Neural progenitor cell (in vitro differentiated cells): Measurements from ENCODE around the gene VDAC2. TPM values are rescaled to one million over a fixed set of nuclear protein-coding genes. Genes with fewer than 3 reads are reported as not detected.
A peak's percentile ranks its signal among the peaks of the same experiment; 100 is the strongest.
"Not testable (repeated sequence)": the region's sequence is repeated elsewhere in the genome, so short reads cannot be mapped to it uniquely, and the experiment has no call there.

ENCODE experiments used
- DNase-seq: peaks from one replicate; pipeline ENCODE4 v3.0.0-alpha.2; 2016; ENCODE audit warnings: low spot score
- H2AFZ ChIP-seq: fragments of 200-600 bp; sonication (generic); replicated peaks from 2 replicates; pipeline ENCODE4 v1.6.1; 2016; ENCODE audit warnings: antibody characterized with exemption
- H3F3A ChIP-seq: fragments of 200-600 bp; sonication (generic); 2 replicates; pipeline ENCODE4 v1.6.1; 2016; ENCODE audit warnings: antibody characterized with exemption, low read depth
- H3K27ac ChIP-seq: fragments of 200-600 bp; sonication (generic); 2 replicates; pipeline ENCODE4 v1.5.1; 2016; ENCODE audit warnings: mild to moderate bottlenecking
- H3K27me3 ChIP-seq: fragments of 200-600 bp; sonication (generic); 2 replicates; pipeline ENCODE4 v1.6.1; 2016; ENCODE audit warnings: mild to moderate bottlenecking, moderate library complexity
- H3K36me3 ChIP-seq: fragments of 200-600 bp; sonication (generic); 2 replicates; pipeline ENCODE4 v1.5.1; 2016
- H3K4me1 ChIP-seq: fragments of 200-600 bp; sonication (generic); 2 replicates; pipeline ENCODE4 v1.6.1; 2016; ENCODE audit warnings: mixed run types
- H3K4me2 ChIP-seq: fragments of 200-600 bp; sonication (generic); 2 replicates; pipeline ENCODE4 v1.6.1; 2016
- H3K4me3 ChIP-seq: fragments of 200-600 bp; sonication (generic); 2 replicates; pipeline ENCODE4 v1.5.1; 2016
- H3K79me2 ChIP-seq: fragments of 200-600 bp; sonication (generic); 2 replicates; pipeline ENCODE4 v1.6.1; 2016; ENCODE audit warnings: low read depth
- H3K9ac ChIP-seq: fragments of 200-600 bp; sonication (generic); 2 replicates; pipeline ENCODE4 v1.6.1; 2016
- H3K9me3 ChIP-seq: fragments of 200-600 bp; sonication (generic); 2 replicates; pipeline ENCODE4 v1.5.1; 2016; ENCODE audit warnings: low read depth
- H4K20me1 ChIP-seq: fragments of 200-600 bp; sonication (generic); 2 replicates; pipeline ENCODE4 v1.6.1; 2016; ENCODE audit warnings: low read depth
- H3K27ac Mint-ChIP-seq: 3 replicates; pipeline ENCODE4 v1.8.0; 2021; ENCODE audit warnings: mixed read lengths
- H3K27me3 Mint-ChIP-seq: 2 replicates; pipeline ENCODE4 v1.8.0; 2022; ENCODE audit warnings: low read depth, mild to moderate bottlenecking, inconsistent platforms, moderate library complexity, mixed read lengths; ENCODE audit not compliant: insufficient read depth
- H3K36me3 Mint-ChIP-seq: 3 replicates; pipeline ENCODE4 v1.8.0; 2021; ENCODE audit warnings: mixed read lengths
- H3K4me1 Mint-ChIP-seq: 3 replicates; pipeline ENCODE4 v1.8.0; 2021; ENCODE audit warnings: mixed read lengths
- H3K4me3 Mint-ChIP-seq: 3 replicates; pipeline ENCODE4 v1.8.0; 2021; ENCODE audit warnings: mild to moderate bottlenecking, moderate library complexity, mixed read lengths
- H3K9me3 Mint-ChIP-seq: 3 replicates; pipeline ENCODE4 v1.8.0; 2020; ENCODE audit warnings: mixed read lengths
- CTCF ChIP-seq: fragments of 200-600 bp; sonication (generic); IDR thresholded peaks from 2 replicates; pipeline ENCODE4 v1.5.1; 2017; ENCODE audit warnings: antibody characterized with exemption, mild to moderate bottlenecking
- EZH2 ChIP-seq: fragments of 200-600 bp; sonication (generic); IDR thresholded peaks from 2 replicates; pipeline ENCODE4 v1.6.1; 2017; ENCODE audit warnings: antibody characterized with exemption, mild to moderate bottlenecking, moderate library complexity
- EZH2phosphoT487 ChIP-seq: fragments of 200-600 bp; sonication (generic); IDR thresholded peaks from 2 replicates; pipeline ENCODE4 v1.6.1; 2017; ENCODE audit warnings: antibody characterized with exemption
- total RNA-seq: library from RNA; depleted of rRNA; stranded (reverse); fragments of >200 nt; gene quantifications from 2 replicates; pipeline ENCODE4 v1.2.3, GENCODE V29; 2015; ENCODE audit warnings: low replicate concordance

Gene VDAC2
- total RNA-seq, 1 donor from 2014 or later: 341 TPM

GRCh38 chr10:75205908-75206307 is 4.7 kb upstream of the VDAC2 start:
- Histone ChIP-seq H3K79me2 (peaks cover 4% of the 10 kb centered on the region), H3K27ac (no peak overlapping the region), H3K4me1 (peaks cover 11% of the 10 kb centered on the region), H3F3A (peaks cover 9% of the 10 kb centered on the region), H3K9me3 (no peaks in the 10 kb centered on the region), H3K27me3 (no peaks in the 10 kb centered on the region), H3K9ac (no peak overlapping the region), H4K20me1 (peaks cover 1% of the 10 kb centered on the region), H2AFZ (no peak overlapping the region), H3K4me3 (no peak overlapping the region), H3K4me2 (no peak overlapping the region), H3K36me3 (no peaks in the 10 kb centered on the region)
- no peak for TF ChIP-seq EZH2phosphoT487
- no peak for TF ChIP-seq EZH2
- TF ChIP-seq CTCF: no peak
- Mint-ChIP-seq H3K4me1 (peaks cover 11% of the 10 kb centered on the region), H3K27me3 (peaks cover 4% of the 10 kb centered on the region), H3K27ac (no peak overlapping the region), H3K4me3 (no peak overlapping the region), H3K9me3 (no peaks in the 10 kb centered on the region), H3K36me3 (no peaks in the 10 kb centered on the region)
- DNase-seq: no peak

GRCh38 chr10:75206638-75207037 is 4.0 kb upstream of the VDAC2 start:
- Histone ChIP-seq H3K79me2 (peaks cover 11% of the 10 kb centered on the region), H3K4me1 (peaks cover 11% of the 10 kb centered on the region)
- not testable (repeated sequence) for H3K4me3 ChIP-seq, H3K4me2 ChIP-seq, H3K27me3 ChIP-seq, DNase-seq, H4K20me1 ChIP-seq, H3K9me3 ChIP-seq, H3K27me3 Mint-ChIP-seq, H3K4me3 Mint-ChIP-seq, H3K9me3 Mint-ChIP-seq, H3K27ac Mint-ChIP-seq, H2AFZ ChIP-seq, H3F3A ChIP-seq, H3K9ac ChIP-seq, H3K36me3 Mint-ChIP-seq, H3K27ac ChIP-seq, H3K36me3 ChIP-seq
- peaks cover 15% of the 10 kb centered on the region for H3K4me1 Mint-ChIP-seq

GRCh38 chr10:75207079-75207856 is 3.3 kb upstream of the VDAC2 start:
- H3K27me3 Mint-ChIP-seq: peaks cover 4% of the 10 kb centered on the region
- H3K4me1 Mint-ChIP-seq: peaks cover 22% of the 10 kb centered on the region
- peak overlapping the region; percentile 4 for H3K27ac Mint-ChIP-seq

More at GRCh38 chr10:75207079-75207856, 3.3 kb upstream of the VDAC2 start:
- H3K4me3 Mint-ChIP-seq: no peak overlapping the region
- Histone ChIP-seq H3K9ac (no peak overlapping the region), H2AFZ (no peak overlapping the region), H3K27ac (no peak overlapping the region), H3K79me2 (peaks cover 18% of the 10 kb centered on the region), H3K9me3 (no peaks in the 10 kb centered on the region), H3K27me3 (no peaks in the 10 kb centered on the region), H3K4me3 (no peak overlapping the region), H3K4me2 (no peak overlapping the region), H3K36me3 (no peaks in the 10 kb centered on the region), H3F3A (peaks cover 9% of the 10 kb centered on the region), H3K4me1 (peaks cover 18% of the 10 kb centered on the region), H4K20me1 (peaks cover 15% of the 10 kb centered on the region)
- H3K36me3 Mint-ChIP-seq: peaks cover 5% of the 10 kb centered on the region
- H3K9me3 Mint-ChIP-seq: no peaks in the 10 kb centered on the region
- DNase-seq: no peak
- TF ChIP-seq EZH2phosphoT487: no peak
- no peak for TF ChIP-seq CTCF
- no peak for TF ChIP-seq EZH2
